ENCODE measurements around the gene CALHM2.

Gene CALHM2

DNA sequence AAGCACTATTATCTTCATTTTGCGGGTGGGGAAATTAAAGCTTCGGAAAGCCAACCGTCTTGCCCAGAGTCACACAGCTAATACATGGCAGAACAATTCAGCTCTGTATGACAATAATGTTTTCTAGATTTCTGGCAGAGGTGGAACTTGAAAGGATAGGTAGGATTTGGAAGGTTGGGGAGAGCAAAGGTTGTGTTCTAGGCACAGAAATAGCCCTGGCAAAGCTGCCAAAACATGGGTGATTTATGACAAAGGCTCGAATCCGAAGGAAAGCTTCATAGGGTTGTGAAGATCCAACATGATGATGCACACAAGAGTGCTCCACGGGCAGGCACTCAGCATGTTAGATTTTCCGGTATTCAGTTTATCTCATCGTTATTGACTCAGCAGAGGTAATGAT lies 36.6 kb downstream of the CALHM2 start:
- no peak for DNase-seq

DNA sequence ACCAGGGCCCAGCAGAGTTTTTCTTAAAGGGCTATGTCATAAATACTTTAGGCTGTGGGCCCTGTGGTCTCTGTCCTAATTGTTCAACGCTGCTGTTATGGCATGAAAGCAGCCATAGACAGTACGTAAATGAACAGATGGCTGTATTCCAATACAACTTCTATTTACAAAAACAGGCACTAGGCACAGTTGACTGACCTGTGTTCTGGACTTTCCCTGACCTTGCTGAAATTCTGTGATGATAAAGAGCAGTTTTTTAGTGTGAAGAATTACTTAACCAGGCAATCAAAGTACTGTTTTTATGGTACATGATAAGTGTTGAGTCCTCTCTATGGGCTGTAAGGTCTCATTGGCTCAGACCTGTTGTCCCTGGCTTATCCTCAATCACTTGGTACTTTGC lies 38.6 kb downstream of the CALHM2 start:
- no peak for DNase-seq

DNA sequence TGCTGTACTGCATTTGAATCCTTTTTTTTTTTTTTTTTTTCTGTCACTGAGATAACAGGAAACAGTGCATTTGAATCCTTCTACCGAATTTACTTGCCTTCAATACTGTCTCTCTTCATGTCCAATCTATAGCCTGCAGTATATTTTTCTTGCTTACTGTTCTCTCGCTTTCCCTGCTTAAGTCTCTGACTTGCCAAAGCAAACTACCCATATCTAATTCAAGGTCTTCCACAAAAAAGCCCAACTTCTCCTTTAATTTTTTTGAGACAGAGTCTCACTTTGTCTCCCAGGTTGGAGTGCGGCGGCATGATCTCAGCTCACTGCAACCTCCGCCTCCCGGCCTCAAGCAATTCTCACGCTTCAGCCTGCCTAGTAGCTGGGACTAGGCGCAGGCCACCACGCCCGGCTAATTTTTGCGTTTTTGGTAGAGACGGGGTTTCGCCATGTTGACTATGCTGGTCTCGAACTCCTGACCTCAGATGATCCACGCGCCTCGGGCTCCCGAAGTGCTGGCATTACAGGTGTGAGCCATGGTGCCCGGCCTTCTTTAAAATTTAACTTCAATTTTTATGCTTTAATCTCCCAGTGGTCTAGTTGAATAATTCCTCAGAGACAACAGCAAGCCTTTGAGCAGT lies 54.9 kb downstream of the CALHM2 start:
- DNase-seq = no peak

DNA sequence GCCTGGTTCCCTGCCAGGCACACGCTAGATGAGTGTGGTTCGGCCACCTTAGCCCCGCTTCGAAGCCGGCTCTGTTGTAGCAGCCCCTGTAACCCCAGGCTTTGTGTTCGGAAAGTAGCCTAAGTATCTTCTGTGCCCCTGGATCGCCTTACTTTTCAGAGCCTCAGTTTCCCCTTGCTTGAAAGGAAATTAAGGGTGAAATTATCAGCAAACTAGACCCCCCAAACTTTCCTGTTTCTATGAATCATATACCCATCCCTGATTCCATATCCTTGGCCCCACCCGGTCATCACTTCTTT lies 55.4 kb downstream of the CALHM2 start:
- DNase-seq = no peak
